SK-N-SH (cell line): ENCODE results near the gene TDRD12. TPM values are rescaled to one million over a fixed set of nuclear protein-coding genes. Genes with fewer than 3 reads are reported as not detected.

ENCODE experiments used
- CTCF ChIA-PET: fragments of 300-600, 350-600 bp; formaldehyde crosslinking; extraction: SDS; loops from one replicate; lab custom pipeline; 2021; lab: Yijun Ruan, JAX
- POLR2A ChIA-PET: fragments of 350-600 bp; sonication (Branson Sonifier 250); formaldehyde crosslinking; extraction: SDS; loops from one replicate; lab custom pipeline; 2020; ENCODE audit warnings: antibody characterized with exemption, inconsistent platforms; lab: Yijun Ruan, JAX
- DNase-seq: peaks from one replicate; pipeline ENCODE4 v3.0.0; 2012
- H2AFZ ChIP-seq: fragments of 200-600 bp; sonication (generic); 2 replicates; pipeline ENCODE4 v1.8.1; 2016; ENCODE audit warnings: antibody characterized with exemption, mild to moderate bottlenecking, low read depth
- H3F3A ChIP-seq: fragments of 200-600 bp; sonication (generic); replicated peaks from 2 replicates; pipeline ENCODE3; 2016; ENCODE audit warnings: antibody characterized with exemption, mild to moderate bottlenecking; ENCODE audit not compliant: insufficient read depth
- H3K27ac ChIP-seq, 2 experiments: fragments of 200-500 bp in 1 of 2; fragments of 200-600 bp in 1 of 2; sonication (Bioruptor generic) in 1 of 2; sonication (generic), shearing (Covaris generic) in 1 of 2; 2 replicates each; pipeline versions ENCODE4 v1.5.1 to v1.6.1; 2014 to 2016; ENCODE audit warnings: low read depth in 2 of 2, inconsistent platforms in 1 of 2, low read length in 1 of 2, mild to moderate bottlenecking in 1 of 2, mixed read lengths in 1 of 2
- H3K27me3 ChIP-seq: fragments of 200-600 bp; sonication (generic), shearing (Covaris generic); 2 replicates; pipeline ENCODE4 v1.6.1; 2016; ENCODE audit warnings: mixed run types; ENCODE audit not compliant: insufficient read depth
- H3K36me3 ChIP-seq, 2 experiments: fragments of 200-500 bp in 1 of 2; fragments of 200-600 bp in 1 of 2; sonication (Bioruptor generic) in 1 of 2; sonication (generic) in 1 of 2; replicated peaks in 1 of 2; 2 replicates each; pipeline versions ENCODE3 to v1.5.1; 2014 to 2016; ENCODE audit warnings: low read length in 1 of 2, mild to moderate bottlenecking in 1 of 2; ENCODE audit not compliant: insufficient read depth in 2 of 2, control insufficient read depth in 1 of 2
- H3K4me1 ChIP-seq, 2 experiments: fragments of 200-500 bp in 1 of 2; fragments of 200-600 bp in 1 of 2; sonication (Bioruptor generic) in 1 of 2; sonication (generic), shearing (Covaris generic) in 1 of 2; 2 replicates each; pipeline versions ENCODE4 v1.5.1 to v1.6.1; 2014 to 2016; ENCODE audit warnings: low read depth in 1 of 2, low read length in 1 of 2, mixed run types in 1 of 2; ENCODE audit not compliant: insufficient read depth in 2 of 2, control insufficient read depth in 1 of 2
- H3K4me2 ChIP-seq: fragments of 200-600 bp; sonication (generic), shearing (Covaris generic); 2 replicates; pipeline ENCODE4 v1.6.1; 2017; ENCODE audit warnings: mixed run types
- H3K4me3 ChIP-seq, 2 experiments: fragments of 200-500 bp in 1 of 2; fragments of 200-600 bp in 1 of 2; sonication (Bioruptor generic) in 1 of 2; sonication (generic), shearing (Covaris generic) in 1 of 2; 2 replicates each; pipeline versions ENCODE4 v1.5.1 to v1.8.1; 2014 to 2016; ENCODE audit warnings: low read depth in 2 of 2, inconsistent platforms in 1 of 2, low read length in 1 of 2, mild to moderate bottlenecking in 1 of 2, mixed read lengths in 1 of 2, moderate library complexity in 1 of 2
- H3K79me2 ChIP-seq: fragments of 200-600 bp; sonication (generic); 2 replicates; pipeline ENCODE4 v1.8.1; 2017; ENCODE audit warnings: mild to moderate bottlenecking; ENCODE audit not compliant: insufficient read depth
- H3K9ac ChIP-seq: fragments of 200-600 bp; sonication (generic); 2 replicates; pipeline ENCODE4 v1.6.1; 2017; ENCODE audit warnings: mixed run types
- H3K9me2 ChIP-seq: fragments of 200-600 bp; sonication (generic); 2 replicates; pipeline ENCODE4 v1.6.1; 2017; ENCODE audit warnings: mixed run types
- H3K9me3 ChIP-seq: fragments of 200-600 bp; sonication (generic); 2 replicates; pipeline ENCODE4 v1.6.1; 2017; ENCODE audit warnings: mixed run types, mild to moderate bottlenecking, moderate library complexity
- H4K20me1 ChIP-seq: fragments of 200-600 bp; sonication (generic); 2 replicates; pipeline ENCODE4 v1.6.1; 2017; ENCODE audit warnings: mild to moderate bottlenecking, mixed run types; ENCODE audit not compliant: insufficient read depth
- CTCF ChIP-seq: fragments of 200-600 bp; sonication (generic); IDR thresholded peaks from 2 replicates; pipeline ENCODE4 v1.6.1; 2017; ENCODE audit warnings: antibody characterized with exemption, mild to moderate bottlenecking, moderate library complexity
- ELF1 ChIP-seq: IDR thresholded peaks from 2 replicates; pipeline ENCODE4 v1.4.0; 2012
- EP300 ChIP-seq, 2 experiments: IDR thresholded peaks; 2 replicates each; pipeline versions ENCODE4 v1.4.0 to v1.6.1; 2012; ENCODE audit warnings: borderline replicate concordance in 1 of 2, low read depth in 1 of 2, low read length in 1 of 2
- EZH2phosphoT487 ChIP-seq: fragments of 200-600 bp; sonication (generic); IDR thresholded peaks from 2 replicates; pipeline ENCODE4 v1.6.1; 2017; ENCODE audit warnings: low read depth, mixed run types, mild to moderate bottlenecking, antibody characterized with exemption, moderate library complexity, borderline replicate concordance
- FOXJ3 ChIP-seq: sonication (generic); formaldehyde crosslinking; IDR thresholded peaks from 2 replicates; pipeline ENCODE4 v1.5.1; 2020; ENCODE audit warnings: mild to moderate bottlenecking, missing genetic modification reagents
- FOXM1 ChIP-seq: IDR thresholded peaks from 2 replicates; pipeline ENCODE4 v1.4.0; 2012; ENCODE audit warnings: low read depth, mild to moderate bottlenecking
- GABPA ChIP-seq: IDR thresholded peaks from 2 replicates; pipeline ENCODE4 v1.4.0; 2012; ENCODE audit warnings: low read depth, mild to moderate bottlenecking
- JUND ChIP-seq: IDR thresholded peaks from 2 replicates; pipeline ENCODE4 v1.4.0; 2012
- MAX ChIP-seq: IDR thresholded peaks from 2 replicates; pipeline ENCODE4 v1.4.0; 2012; ENCODE audit warnings: low read depth
- MXI1 ChIP-seq: IDR thresholded peaks from 2 replicates; pipeline ENCODE4 v1.6.1; 2012; ENCODE audit warnings: mild to moderate bottlenecking, low read depth, low read length, improper control_type of control experiment
- NFIC ChIP-seq: IDR thresholded peaks from 2 replicates; pipeline ENCODE4 v1.4.0; 2012; ENCODE audit warnings: borderline replicate concordance
- NRF1 ChIP-seq: IDR thresholded peaks from 2 replicates; pipeline ENCODE4 v1.6.1; 2012; ENCODE audit warnings: low read depth, mild to moderate bottlenecking, low read length
- REST ChIP-seq: IDR thresholded peaks from 2 replicates; pipeline ENCODE4 v1.6.1; 2012; ENCODE audit warnings: mild to moderate bottlenecking, low read depth, low read length, moderate library complexity
- RXRA ChIP-seq: IDR thresholded peaks from 2 replicates; pipeline ENCODE4 v1.4.0; 2012; ENCODE audit warnings: low read depth, mild to moderate bottlenecking, borderline replicate concordance
- SIN3A ChIP-seq: IDR thresholded peaks from 2 replicates; pipeline ENCODE4 v1.6.1; 2012; ENCODE audit warnings: low read depth, mild to moderate bottlenecking, low read length, moderate library complexity, borderline replicate concordance
- SMC3 ChIP-seq: IDR thresholded peaks from 2 replicates; pipeline ENCODE4 v1.6.1; 2012; ENCODE audit warnings: low read depth, low read length, improper control_type of control experiment
- USF1 ChIP-seq: IDR thresholded peaks from 2 replicates; pipeline ENCODE4 v1.4.0; 2012; ENCODE audit warnings: low read depth, borderline replicate concordance
- YY1 ChIP-seq: IDR thresholded peaks from 2 replicates; pipeline ENCODE4 v1.4.0; 2012; ENCODE audit warnings: low read depth, mild to moderate bottlenecking
- ZBTB33 ChIP-seq: IDR thresholded peaks from 2 replicates; pipeline ENCODE4 v1.4.0; 2012; ENCODE audit warnings: low read depth, borderline replicate concordance
- WGBS: methylation state at CpG from one replicate; pipeline ENCODE4 v1.1.6; 2017; ENCODE audit warnings: low lambda C conversion rate; 5-methylcytosine and 5-hydroxymethylcytosine counted together
- polyA plus RNA-seq, 3 experiments: library from polyadenylated mRNA; depleted of rRNA; stranded (reverse); fragments of >200 nt; gene quantifications; 2 replicates each; pipeline ENCODE4 v1.2.3, GENCODE V29; 2012

The TDRD12 gene
- polyA plus RNA-seq, 1 of the 3 experiments (the other 2 are of a cell fraction): 0.05 TPM

- TF ChIP-seq NFIC (no peak), NRF1 (no peak), MAX (no peak), ZBTB33 (no peak), MXI1 (no peak), SIN3A (no peak), YY1 (no peak), EP300 (IDR thresholded peaks at IDR 0.05; ENCODE audit: borderline replicate concordance in 1 of 2, low read depth in 1 of 2, low read length in 1 of 2) (no peak), SMC3 (no peak), USF1 (no peak), GABPA (no peak), REST (no peak), JUND (no peak), FOXM1 (no peak), FOXJ3 (CRISPR knock-in tag) (no peak), CTCF (no peak), RXRA (no peak), ELF1 (no peak), EZH2phosphoT487 (no peak)
- Histone ChIP-seq H3K4me2 (no peak overlapping the region), H3K79me2 (no peaks in the 10 kb centered on the region), H3K4me3 (no peak overlapping the region), H3K36me3 (no peaks in the 10 kb centered on the region), H3K27me3 (no peaks in the 10 kb centered on the region), H4K20me1 (no peaks in the 10 kb centered on the region), H3K9ac (no peak overlapping the region), H2AFZ (no peak overlapping the region), H3K9me2 (no peaks in the 10 kb centered on the region), H3F3A (no peaks in the 10 kb centered on the region), H3K4me1 (peaks cover 0 to 5% of the 10 kb centered on the region in 2 experiments; a peak in 1 of 4 replicates), H3K9me3 (no peaks in the 10 kb centered on the region), H3K27ac (no peak overlapping the region)
- POLR2A ChIA-PET: no interaction called here
- WGBS: 84% methylated on average over 3 of the region's 3 CpGs
- CTCF ChIA-PET: no interaction called here
- no peak for DNase-seq
Observed at GRCh38 chr19:32872391-32872790, 152.8 kb downstream of the TDRD12 start.
